Mesenchymal stem cell (in vitro differentiated cells and primary cell): ENCODE data around the gene DLK2.

Experiments
- DNase-seq: peaks from one replicate; pipeline ENCODE4 v3.0.0-alpha.2; 2013
- H2AFZ ChIP-seq: one replicate; pipeline ENCODE4 v1.6.1; 2013; ENCODE audit warnings: low read depth, mild to moderate bottlenecking, control low read depth, inconsistent platforms, low read length, moderate library complexity
- H2AK5ac ChIP-seq: 2 replicates; pipeline ENCODE4 v1.6.1; 2013; ENCODE audit warnings: low read length, moderate library complexity, mild to moderate bottlenecking, inconsistent platforms; ENCODE audit not compliant: severe bottlenecking
- H2BK120ac ChIP-seq: one replicate; pipeline ENCODE4 v1.6.1; 2013; ENCODE audit warnings: low read depth, mild to moderate bottlenecking, inconsistent platforms, low read length, moderate library complexity
- H2BK12ac ChIP-seq, 2 experiments: one replicate each; pipeline ENCODE4 v1.6.1; 2013; ENCODE audit warnings: inconsistent platforms in 2 of 2, low read length in 2 of 2, mild to moderate bottlenecking in 2 of 2, moderate library complexity in 2 of 2, control low read depth in 1 of 2
- H2BK15ac ChIP-seq: one replicate; pipeline ENCODE4 v1.6.1; 2013; ENCODE audit warnings: mild to moderate bottlenecking, low read depth, inconsistent platforms; ENCODE audit not compliant: poor library complexity, severe bottlenecking
- H2BK5ac ChIP-seq: 2 replicates; pipeline ENCODE4 v1.6.1; 2013; ENCODE audit warnings: low read depth, mild to moderate bottlenecking, low read length, control low read depth, inconsistent platforms; ENCODE audit not compliant: poor library complexity, severe bottlenecking
- H3K14ac ChIP-seq, 2 experiments: one replicate each; pipeline ENCODE4 v1.6.1; 2013; ENCODE audit warnings: inconsistent platforms in 2 of 2, low read length in 2 of 2, control low read depth in 1 of 2, mild to moderate bottlenecking in 1 of 2, moderate library complexity in 1 of 2
- H3K18ac ChIP-seq, 2 experiments: one replicate each; pipeline ENCODE4 v1.6.1; 2013; ENCODE audit warnings: inconsistent platforms in 2 of 2, low read length in 2 of 2, control low read depth in 1 of 2, low read depth in 1 of 2, mild to moderate bottlenecking in 1 of 2
- H3K23ac ChIP-seq, 2 experiments: one replicate each; pipeline ENCODE4 v1.6.1; 2013; ENCODE audit warnings: inconsistent platforms in 2 of 2, low read length in 2 of 2, mild to moderate bottlenecking in 2 of 2, moderate library complexity in 2 of 2, control low read depth in 1 of 2
- H3K27ac ChIP-seq: 2 replicates; pipeline ENCODE4 v1.5.1; 2013; ENCODE audit warnings: mild to moderate bottlenecking, moderate library complexity, low read length, control low read depth, inconsistent platforms; ENCODE audit not compliant: poor library complexity, severe bottlenecking
- H3K27me3 ChIP-seq, 2 experiments: 2 replicates each; pipeline versions ENCODE4 v1.6.1 to v1.7.0; 2013; ENCODE audit warnings: low read length in 2 of 2, mild to moderate bottlenecking in 2 of 2, moderate library complexity in 2 of 2, control low read depth in 1 of 2, inconsistent platforms in 1 of 2; ENCODE audit not compliant: control insufficient read depth in 1 of 2, insufficient read depth in 1 of 2
- H3K36me3 ChIP-seq, 2 experiments: 2 replicates each; pipeline versions ENCODE4 v1.6.1 to v1.7.0; 2013; ENCODE audit warnings: low read length in 2 of 2, control low read depth in 1 of 2, inconsistent platforms in 1 of 2, low read depth in 1 of 2, mild to moderate bottlenecking in 1 of 2; ENCODE audit not compliant: insufficient read depth in 2 of 2, control insufficient read depth in 1 of 2
- H3K4ac ChIP-seq, 2 experiments: one replicate each; pipeline ENCODE4 v1.6.1; 2013; ENCODE audit warnings: inconsistent platforms in 2 of 2, low read length in 2 of 2, mild to moderate bottlenecking in 2 of 2, moderate library complexity in 2 of 2, control low read depth in 1 of 2, low read depth in 1 of 2
- H3K4me1 ChIP-seq: 2 replicates; pipeline ENCODE4 v1.6.1; 2013; ENCODE audit warnings: low read depth, low read length, control low read depth; ENCODE audit not compliant: control insufficient read depth, insufficient read depth
- H3K4me2 ChIP-seq: 2 replicates; pipeline ENCODE4 v1.6.1; 2013; ENCODE audit warnings: low read length, mild to moderate bottlenecking, inconsistent platforms; ENCODE audit not compliant: poor library complexity, severe bottlenecking
- H3K4me3 ChIP-seq, 2 experiments: 2 replicates each; pipeline versions ENCODE4 v1.5.1 to v1.7.0; 2013; ENCODE audit warnings: low read length in 2 of 2, mild to moderate bottlenecking in 2 of 2, control low read depth in 1 of 2, low read depth in 1 of 2; ENCODE audit not compliant: insufficient read depth in 1 of 2
- H3K79me1 ChIP-seq: replicated peaks from 2 replicates; pipeline ENCODE4 v1.6.1; 2013; ENCODE audit warnings: mild to moderate bottlenecking, control low read depth, low read length, inconsistent platforms; ENCODE audit not compliant: poor library complexity, severe bottlenecking
- H3K9ac ChIP-seq: 2 replicates; pipeline ENCODE4 v1.7.0; 2013; ENCODE audit warnings: mild to moderate bottlenecking, low read length, moderate library complexity
- H3K9me3 ChIP-seq: 2 replicates; pipeline ENCODE4 v1.7.0; 2013; ENCODE audit warnings: mild to moderate bottlenecking, low read length; ENCODE audit not compliant: control insufficient read depth
- H4K8ac ChIP-seq: one replicate; pipeline ENCODE4 v1.6.1; 2013; ENCODE audit warnings: inconsistent platforms, mild to moderate bottlenecking, low read length, moderate library complexity
- H4K91ac ChIP-seq: one replicate; pipeline ENCODE4 v1.6.1; 2013; ENCODE audit warnings: mild to moderate bottlenecking, low read length, inconsistent platforms
- WGBS: methylation state at CpG from one replicate; pipeline ENCODE4 v1.1.7; 2013; ENCODE audit warnings: mixed read lengths; 5-methylcytosine and 5-hydroxymethylcytosine counted together

Gene DLK2

DNA sequence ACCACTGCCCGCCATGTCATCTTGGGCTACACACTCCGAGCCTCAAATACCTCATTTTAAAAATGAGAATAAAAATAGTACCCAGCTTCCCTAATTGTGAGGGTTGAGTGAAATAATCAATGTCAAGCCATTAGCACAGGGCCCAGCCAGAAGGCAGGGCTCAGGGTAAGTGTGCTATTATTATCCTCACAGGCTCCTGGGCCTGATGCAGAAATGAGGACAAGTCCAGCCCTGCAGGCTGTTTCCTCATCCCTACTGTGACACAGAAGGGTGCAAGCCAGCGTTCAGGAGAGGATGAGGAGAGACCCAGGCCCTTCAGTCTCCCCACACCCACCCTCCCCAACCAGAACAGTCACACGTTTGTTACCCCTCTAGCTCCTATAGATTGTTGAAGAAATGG is 4.0 kb downstream of the DLK2 start:
- no peaks in the 10 kb centered on the region for H3K9me3 ChIP-seq
- peaks cover 16% of the 10 kb centered on the region for H3K4me1 ChIP-seq
- H2BK5ac ChIP-seq = no peak overlapping the region
- peaks cover 61 to 62% of the 10 kb centered on the region in 2 experiments for H3K36me3 ChIP-seq
- no peak overlapping the region for H4K91ac ChIP-seq
- H3K14ac ChIP-seq = no peak overlapping the region
- no peak overlapping the region for H4K8ac ChIP-seq
- no peak overlapping the region for H2BK12ac ChIP-seq
- DNase-seq = no peak
- H2BK15ac ChIP-seq = no peak overlapping the region
- no peak overlapping the region for H3K27ac ChIP-seq
- H3K4me2 ChIP-seq = no peak overlapping the region
- no peaks in the 10 kb centered on the region for H3K79me1 ChIP-seq
- H2BK120ac ChIP-seq = no peak overlapping the region
- WGBS = 80% methylated on average over 1 of the region's 4 CpGs
- H2AK5ac ChIP-seq = no peak overlapping the region
- no peak overlapping the region for H3K23ac ChIP-seq
- peaks cover 9% of the 10 kb centered on the region in 2 experiments for H3K27me3 ChIP-seq
- H3K4ac ChIP-seq = no peak overlapping the region
- no peak overlapping the region for H2AFZ ChIP-seq
- H3K18ac ChIP-seq = no peak overlapping the region
- H3K4me3 ChIP-seq = no peak overlapping the region
- H3K9ac ChIP-seq = no peak overlapping the region

- Histone ChIP-seq H3K9me3 (no peaks in the 10 kb centered on the region), H2BK12ac (no peak overlapping the region), H3K18ac (no peak overlapping the region), H3K9ac (no peak overlapping the region), H4K8ac (no peak overlapping the region), H3K4ac (no peak overlapping the region), H3K79me1 (no peaks in the 10 kb centered on the region), H3K27me3 (peaks cover 2% of the 10 kb centered on the region in 2 experiments), H2BK120ac (no peak overlapping the region), H2BK15ac (no peak overlapping the region), H4K91ac (no peak overlapping the region), H3K4me3 (no peak overlapping the region), H3K4me1 (peaks cover 14% of the 10 kb centered on the region), H2BK5ac (no peak overlapping the region), H2AFZ (no peak overlapping the region), H3K23ac (no peak overlapping the region), H3K36me3 (peaks cover 67 to 68% of the 10 kb centered on the region in 2 experiments), H3K27ac (no peak overlapping the region), H3K14ac (no peak overlapping the region), H3K4me2 (no peak overlapping the region), H2AK5ac (no peak overlapping the region)
- DNase-seq = no peak
- 98% methylated on average over 13 of the region's 13 CpGs for WGBS
Measured at GRCh38 chr6:43450699-43451131, 4.6 kb downstream of the DLK2 start.

DNA sequence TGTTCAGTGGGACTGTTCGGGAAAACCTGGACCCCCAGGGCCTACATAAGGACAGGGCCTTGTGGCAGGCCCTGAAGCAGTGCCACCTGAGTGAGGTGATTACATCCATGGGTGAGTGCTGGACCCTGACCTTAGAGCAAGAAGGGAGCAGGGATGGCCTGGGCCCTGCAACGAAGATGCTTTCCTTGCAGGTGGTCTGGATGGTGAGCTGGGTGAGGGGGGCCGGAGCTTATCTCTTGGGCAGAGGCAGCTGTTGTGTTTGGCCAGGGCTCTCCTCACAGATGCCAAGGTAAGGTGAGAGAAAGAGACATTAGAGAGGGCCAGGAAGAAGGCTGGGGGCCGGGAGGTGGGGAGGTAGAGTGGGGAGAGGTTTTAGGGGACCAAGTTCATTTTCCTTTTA is 6.4 kb downstream of the DLK2 start:
- Histone ChIP-seq H3K9me3 (no peaks in the 10 kb centered on the region), H3K4me3 (no peak overlapping the region), H2AK5ac (no peak overlapping the region), H3K4ac (no peak overlapping the region), H2AFZ (no peak overlapping the region), H3K27me3 (no peaks in the 10 kb centered on the region), H3K14ac (no peak overlapping the region), H2BK120ac (no peak overlapping the region), H3K4me2 (no peak overlapping the region), H3K18ac (no peak overlapping the region), H3K36me3 (peaks cover 85 to 86% of the 10 kb centered on the region in 2 experiments), H3K23ac (peak overlapping the region in 1 of 2 experiments; percentile 36), H2BK5ac (no peak overlapping the region), H3K79me1 (no peaks in the 10 kb centered on the region), H4K8ac (no peak overlapping the region), H2BK12ac (no peak overlapping the region), H3K9ac (no peak overlapping the region), H2BK15ac (no peak overlapping the region), H4K91ac (no peak overlapping the region), H3K27ac (no peak overlapping the region), H3K4me1 (no peaks in the 10 kb centered on the region)
- 97% methylated on average over 4 of the region's 4 CpGs for WGBS
- no peak for DNase-seq

DNA sequence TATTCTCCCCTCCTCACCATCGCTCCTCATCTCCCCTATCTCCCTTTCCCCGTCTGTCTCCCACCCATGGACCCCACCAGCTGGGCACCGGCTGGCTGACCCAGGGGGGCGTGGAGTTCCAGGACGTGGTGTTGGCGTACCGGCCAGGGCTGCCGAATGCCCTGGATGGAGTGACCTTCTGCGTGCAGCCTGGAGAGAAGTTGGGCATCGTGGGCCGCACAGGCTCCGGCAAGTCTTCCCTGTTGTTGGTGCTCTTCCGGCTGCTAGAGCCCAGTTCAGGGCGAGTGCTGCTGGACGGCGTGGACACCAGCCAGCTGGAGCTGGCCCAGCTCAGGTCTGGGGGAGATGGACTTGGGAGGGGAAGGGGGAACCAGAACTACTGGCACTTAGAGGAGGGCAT is 7.7 kb downstream of the DLK2 start:
- Histone ChIP-seq H2AFZ (no peak overlapping the region), H2BK12ac (no peak overlapping the region), H3K14ac (no peak overlapping the region), H2BK120ac (no peak overlapping the region), H4K8ac (no peak overlapping the region), H3K79me1 (no peaks in the 10 kb centered on the region), H3K36me3 (peaks cover 90 to 92% of the 10 kb centered on the region in 2 experiments), H3K4ac (no peak overlapping the region), H3K18ac (no peak overlapping the region), H3K9me3 (no peaks in the 10 kb centered on the region), H3K23ac (no peak overlapping the region), H2BK5ac (no peak overlapping the region), H3K27me3 (no peaks in the 10 kb centered on the region), H3K4me1 (no peaks in the 10 kb centered on the region), H2AK5ac (no peak overlapping the region), H3K4me2 (no peak overlapping the region), H3K9ac (no peak overlapping the region), H4K91ac (no peak overlapping the region), H2BK15ac (no peak overlapping the region), H3K4me3 (no peak overlapping the region), H3K27ac (no peak overlapping the region)
- 94% methylated on average over 16 of the region's 16 CpGs for WGBS
- no peak for DNase-seq
